Neural cell (in vitro differentiated cells): ENCODE data around the gene PARP3.

Source experiments
- EP300 ChIP-seq: fragments of 450-650 bp; conservative IDR thresholded peaks from 2 replicates; pipeline ENCODE4 v1.6.1; 2014; ENCODE audit warnings: antibody characterized with exemption, mild to moderate bottlenecking, moderate library complexity; ENCODE audit not compliant: poor library complexity, severe bottlenecking
- EZH2 ChIP-seq: fragments of 200-600, 300-800 bp; shearing (Covaris generic), sonication (generic); IDR thresholded peaks from 2 replicates; pipeline ENCODE4 v1.6.1; 2014; ENCODE audit warnings: antibody characterized with exemption, low read length, borderline replicate concordance, mild to moderate bottlenecking; ENCODE audit not compliant: insufficient read depth, poor library complexity, severe bottlenecking
- MXI1 ChIP-seq: fragments of 450-650 bp; conservative IDR thresholded peaks from 2 replicates; pipeline ENCODE4 v1.6.1; 2014; ENCODE audit warnings: antibody characterized with exemption, mild to moderate bottlenecking; ENCODE audit not compliant: poor library complexity, severe bottlenecking
- POLR2AphosphoS5 ChIP-seq: IDR thresholded peaks from 2 replicates; pipeline ENCODE4 v1.6.1; 2012
- RAD21 ChIP-seq: fragments of 450-650 bp; conservative IDR thresholded peaks from 2 replicates; pipeline ENCODE4 v1.6.1; 2014; ENCODE audit warnings: antibody characterized with exemption, mild to moderate bottlenecking, moderate library complexity
- SMC3 ChIP-seq: fragments of 450-650 bp; conservative IDR thresholded peaks from 2 replicates; pipeline ENCODE4 v1.6.1; 2014; ENCODE audit warnings: antibody characterized with exemption, mild to moderate bottlenecking, moderate library complexity; ENCODE audit not compliant: poor library complexity
- TAF1 ChIP-seq: IDR thresholded peaks from 2 replicates; pipeline ENCODE4 v1.6.1; 2012; ENCODE audit warnings: low read depth
- TF ChIP-seq, protein P1 (sequence below): fragments of 450-650 bp; IDR thresholded peaks from 2 replicates; pipeline ENCODE4 v1.5.1; 2014; ENCODE audit warnings: antibody characterized with exemption, mild to moderate bottlenecking, moderate library complexity; ENCODE audit not compliant: poor library complexity, severe bottlenecking
- TF ChIP-seq, protein P2 (sequence below): IDR thresholded peaks from 2 replicates; pipeline ENCODE4 v1.6.1; 2012; ENCODE audit warnings: borderline replicate concordance

DNA sequence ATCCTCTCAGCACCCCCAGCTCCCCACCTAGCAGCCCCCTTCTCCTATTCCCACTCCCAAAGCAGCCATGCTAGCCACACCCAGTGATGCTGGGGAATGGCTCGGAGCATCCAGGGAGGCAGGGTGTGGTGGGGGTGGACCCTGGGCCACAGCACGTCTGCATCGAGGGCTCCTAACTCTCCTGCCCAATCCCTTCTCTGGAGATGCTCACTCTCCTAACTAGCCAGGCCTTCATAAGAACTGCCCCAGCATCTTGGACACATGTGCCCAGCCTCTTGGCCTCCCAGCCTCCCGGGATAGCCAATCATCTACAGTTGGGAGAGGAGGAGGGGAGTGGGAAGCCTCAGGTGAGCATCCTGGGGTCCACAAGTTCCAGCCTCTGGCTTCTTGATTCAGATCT is 22.4 kb downstream of the PARP3 start:
- TF ChIP-seq EZH2: no peak
- TF ChIP-seq, protein P1, sequence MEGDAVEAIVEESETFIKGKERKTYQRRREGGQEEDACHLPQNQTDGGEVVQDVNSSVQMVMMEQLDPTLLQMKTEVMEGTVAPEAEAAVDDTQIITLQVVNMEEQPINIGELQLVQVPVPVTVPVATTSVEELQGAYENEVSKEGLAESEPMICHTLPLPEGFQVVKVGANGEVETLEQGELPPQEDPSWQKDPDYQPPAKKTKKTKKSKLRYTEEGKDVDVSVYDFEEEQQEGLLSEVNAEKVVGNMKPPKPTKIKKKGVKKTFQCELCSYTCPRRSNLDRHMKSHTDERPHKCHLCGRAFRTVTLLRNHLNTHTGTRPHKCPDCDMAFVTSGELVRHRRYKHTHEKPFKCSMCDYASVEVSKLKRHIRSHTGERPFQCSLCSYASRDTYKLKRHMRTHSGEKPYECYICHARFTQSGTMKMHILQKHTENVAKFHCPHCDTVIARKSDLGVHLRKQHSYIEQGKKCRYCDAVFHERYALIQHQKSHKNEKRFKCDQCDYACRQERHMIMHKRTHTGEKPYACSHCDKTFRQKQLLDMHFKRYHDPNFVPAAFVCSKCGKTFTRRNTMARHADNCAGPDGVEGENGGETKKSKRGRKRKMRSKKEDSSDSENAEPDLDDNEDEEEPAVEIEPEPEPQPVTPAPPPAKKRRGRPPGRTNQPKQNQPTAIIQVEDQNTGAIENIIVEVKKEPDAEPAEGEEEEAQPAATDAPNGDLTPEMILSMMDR: no peak
- no peak for TF ChIP-seq POLR2AphosphoS5
- TF ChIP-seq SMC3: no peak
- TF ChIP-seq EP300: no peak
- no peak for TF ChIP-seq RAD21
- no peak for TF ChIP-seq MXI1
- no peak for TF ChIP-seq TAF1
- TF ChIP-seq, protein P2, sequence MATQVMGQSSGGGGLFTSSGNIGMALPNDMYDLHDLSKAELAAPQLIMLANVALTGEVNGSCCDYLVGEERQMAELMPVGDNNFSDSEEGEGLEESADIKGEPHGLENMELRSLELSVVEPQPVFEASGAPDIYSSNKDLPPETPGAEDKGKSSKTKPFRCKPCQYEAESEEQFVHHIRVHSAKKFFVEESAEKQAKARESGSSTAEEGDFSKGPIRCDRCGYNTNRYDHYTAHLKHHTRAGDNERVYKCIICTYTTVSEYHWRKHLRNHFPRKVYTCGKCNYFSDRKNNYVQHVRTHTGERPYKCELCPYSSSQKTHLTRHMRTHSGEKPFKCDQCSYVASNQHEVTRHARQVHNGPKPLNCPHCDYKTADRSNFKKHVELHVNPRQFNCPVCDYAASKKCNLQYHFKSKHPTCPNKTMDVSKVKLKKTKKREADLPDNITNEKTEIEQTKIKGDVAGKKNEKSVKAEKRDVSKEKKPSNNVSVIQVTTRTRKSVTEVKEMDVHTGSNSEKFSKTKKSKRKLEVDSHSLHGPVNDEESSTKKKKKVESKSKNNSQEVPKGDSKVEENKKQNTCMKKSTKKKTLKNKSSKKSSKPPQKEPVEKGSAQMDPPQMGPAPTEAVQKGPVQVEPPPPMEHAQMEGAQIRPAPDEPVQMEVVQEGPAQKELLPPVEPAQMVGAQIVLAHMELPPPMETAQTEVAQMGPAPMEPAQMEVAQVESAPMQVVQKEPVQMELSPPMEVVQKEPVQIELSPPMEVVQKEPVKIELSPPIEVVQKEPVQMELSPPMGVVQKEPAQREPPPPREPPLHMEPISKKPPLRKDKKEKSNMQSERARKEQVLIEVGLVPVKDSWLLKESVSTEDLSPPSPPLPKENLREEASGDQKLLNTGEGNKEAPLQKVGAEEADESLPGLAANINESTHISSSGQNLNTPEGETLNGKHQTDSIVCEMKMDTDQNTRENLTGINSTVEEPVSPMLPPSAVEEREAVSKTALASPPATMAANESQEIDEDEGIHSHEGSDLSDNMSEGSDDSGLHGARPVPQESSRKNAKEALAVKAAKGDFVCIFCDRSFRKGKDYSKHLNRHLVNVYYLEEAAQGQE: no peak
